Keratinocyte (primary cell): ENCODE results near the gene FAM3C. TPM values are rescaled to one million over a fixed set of nuclear protein-coding genes. Genes with fewer than 3 reads are reported as not detected.

Source experiments
- DNase-seq: peaks from one replicate; pipeline ENCODE4 v3.0.0-alpha.2; 2011; ENCODE audit warnings: low read depth, missing footprints, low spot score
- FAIRE-seq: peaks from 2 replicates; lab custom pipeline; 2011; peaks lifted over from hg19 to GRCh38; lab: Jason Lieb, UNC
- H2AFZ ChIP-seq: 2 replicates; pipeline ENCODE4 v1.6.0; 2012; ENCODE audit warnings: low read length, control low read depth, inconsistent platforms; ENCODE audit not compliant: control insufficient read depth
- H3K27ac ChIP-seq: 2 replicates; pipeline ENCODE4 v1.5.1; 2011; ENCODE audit warnings: low read length; ENCODE audit not compliant: control insufficient read depth, insufficient read depth
- H3K27me3 ChIP-seq: 3 replicates; pipeline ENCODE4 v1.6.0; 2011; ENCODE audit warnings: low read length; ENCODE audit not compliant: control insufficient read depth, insufficient read depth; ENCODE audit errors: extremely low read depth
- H3K36me3 ChIP-seq, 2 experiments: 2 replicates in 1 of 2; 3 replicates in 1 of 2; pipeline ENCODE4 v1.5.1; 2011; ENCODE audit warnings: low read length in 2 of 2, mild to moderate bottlenecking in 1 of 2; ENCODE audit not compliant: control insufficient read depth in 2 of 2, insufficient read depth in 2 of 2; ENCODE audit errors: extremely low read depth in 1 of 2
- H3K4me1 ChIP-seq: 3 replicates; pipeline ENCODE4 v1.5.1; 2011; ENCODE audit warnings: low read length; ENCODE audit not compliant: control insufficient read depth, insufficient read depth; ENCODE audit errors: extremely low read depth
- H3K4me2 ChIP-seq: 3 replicates; pipeline ENCODE4 v1.6.0; 2011; ENCODE audit warnings: low read depth, low read length; ENCODE audit not compliant: control insufficient read depth, insufficient read depth; ENCODE audit errors: extremely low read depth
- H3K4me3 ChIP-seq, 3 experiments: fragments of 200-600 bp in 1 of 3; sonication (generic) in 1 of 3; 2 replicates in 2 of 3; 3 replicates in 1 of 3; pipeline ENCODE4 v1.5.1; 2011 to 2016; ENCODE audit warnings: low read length in 3 of 3, mild to moderate bottlenecking in 3 of 3, control low read depth in 2 of 3, inconsistent platforms in 1 of 3, low read depth in 1 of 3, mixed read lengths in 1 of 3, mixed run types in 1 of 3, moderate library complexity in 1 of 3; ENCODE audit not compliant: control insufficient read depth in 2 of 3, insufficient read depth in 2 of 3; ENCODE audit errors: extremely low read depth in 1 of 3
- H3K79me2 ChIP-seq: 2 replicates; pipeline ENCODE4 v1.6.0; 2012; ENCODE audit warnings: low read length; ENCODE audit not compliant: control insufficient read depth, insufficient read depth
- H3K9ac ChIP-seq: 3 replicates; pipeline ENCODE4 v1.6.0; 2011; ENCODE audit warnings: low read length; ENCODE audit not compliant: control insufficient read depth, insufficient read depth; ENCODE audit errors: extremely low read depth
- H3K9me1 ChIP-seq: 3 replicates; pipeline ENCODE4 v1.6.0; 2011; ENCODE audit warnings: low read length; ENCODE audit not compliant: control insufficient read depth, insufficient read depth; ENCODE audit errors: extremely low read depth
- H3K9me3 ChIP-seq: 2 replicates; pipeline ENCODE4 v1.5.1; 2012; ENCODE audit warnings: low read depth, low read length; ENCODE audit not compliant: control insufficient read depth
- H4K20me1 ChIP-seq: 3 replicates; pipeline ENCODE4 v1.6.0; 2011; ENCODE audit warnings: low read length; ENCODE audit not compliant: control insufficient read depth, insufficient read depth; ENCODE audit errors: extremely low read depth
- CTCF ChIP-seq, 3 experiments: IDR thresholded peaks in 1 of 3; conservative IDR thresholded peaks in 1 of 3; optimal IDR thresholded peaks in 1 of 3; 2 replicates in 2 of 3; 3 replicates in 1 of 3; pipeline versions ENCODE3 to v1.5.1; 2011; ENCODE audit warnings: low read length in 3 of 3, mild to moderate bottlenecking in 3 of 3, moderate library complexity in 2 of 3, control low read depth in 1 of 3, inconsistent platforms in 1 of 3; ENCODE audit not compliant: insufficient read depth in 2 of 3; ENCODE audit errors: extremely low read depth in 1 of 3
- EZH2 ChIP-seq: IDR thresholded peaks from one replicate; pipeline ENCODE4 v1.6.1; 2012; ENCODE audit warnings: inconsistent platforms, mild to moderate bottlenecking, low read length, moderate library complexity
- dilution Hi-C: fragments of 300-500 bp; cut with MboI; formaldehyde crosslinking; loops from one replicate; pipeline ENCODE4 v1.7.0; 2020; ENCODE audit warnings: low sequenced_read_pairs; ENCODE audit not compliant: extremely low pct_ligation_motif_present
- polyA plus RNA-seq, 5 experiments: library from polyadenylated mRNA; depleted of rRNA in 3 of 5; stranded (reverse) in 3 of 5; stranded (forward) in 1 of 5; unstranded in 1 of 5; fragments of >200 nt; gene quantifications; 1 replicate in 1 of 5; 2 replicates in 3 of 5; 3 replicates in 1 of 5; pipeline versions ENCODE4 v1.2.1 to v1.2.3, GENCODE V29; 2011 to 2012; ENCODE audit warnings: missing spikeins in 2 of 5, low read depth in 1 of 5, low replicate concordance in 1 of 5

The FAM3C gene
- polyA plus RNA-seq, 1 donor (not counting 4 experiments of a cell fraction or from before 2014, with no cell fraction given): 93.5 TPM

GRCh38 chr7:121360564-121360963 lies 35.5 kb downstream of the FAM3C start:
- Histone ChIP-seq H3K4me2 (no peak overlapping the region), H3K36me3 (peaks cover 16 to 17% of the 10 kb centered on the region in 2 experiments), H3K79me2 (peaks cover 6% of the 10 kb centered on the region), H3K4me3 (no peak overlapping the region), H3K27ac (no peak overlapping the region), H2AFZ (no peak overlapping the region), H3K9ac (no peak overlapping the region), H3K4me1 (no peaks in the 10 kb centered on the region), H3K27me3 (no peaks in the 10 kb centered on the region), H4K20me1 (no peaks in the 10 kb centered on the region), H3K9me1 (no peaks in the 10 kb centered on the region), H3K9me3 (no peaks in the 10 kb centered on the region)
- TF ChIP-seq EZH2 (no peak), CTCF (optimal IDR thresholded peaks at IDR 0.05 in 1 of 3, IDR thresholded peaks at IDR 0.05 in 1 of 3, conservative IDR thresholded peaks at IDR 0.05 in 1 of 3; ENCODE audit: extremely low read depth in 1 of 3, insufficient read depth in 2 of 3, low read length in 3 of 3) (no peak)
- no peak for DNase-seq
- dilution Hi-C loops: no loop called here
- FAIRE-seq: no peak

DNA sequence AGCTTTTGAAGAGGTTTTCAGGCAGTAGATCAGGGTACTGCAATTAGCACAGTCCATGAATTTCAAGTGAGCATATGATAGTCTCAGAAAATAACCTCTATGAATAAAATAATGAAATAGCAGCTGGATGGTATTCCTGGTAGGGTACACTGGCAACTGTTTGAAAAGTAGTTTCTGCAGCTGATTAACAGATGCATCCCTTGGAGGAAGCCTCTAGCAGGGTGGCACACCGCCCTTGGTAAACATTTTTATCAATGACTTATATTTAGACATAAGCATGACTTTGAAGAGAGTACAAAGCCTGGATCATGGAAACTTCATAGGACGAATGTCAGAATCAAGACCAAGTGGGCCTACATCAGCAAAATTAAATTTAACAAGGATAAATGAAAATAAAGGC lies 40.5 kb downstream of the FAM3C start:
- H4K20me1 ChIP-seq: no peaks in the 10 kb centered on the region
- FAIRE-seq: peak; percentile 9
- TF ChIP-seq CTCF (optimal IDR thresholded peaks at IDR 0.05 in 1 of 3, IDR thresholded peaks at IDR 0.05 in 1 of 3, conservative IDR thresholded peaks at IDR 0.05 in 1 of 3; ENCODE audit: extremely low read depth in 1 of 3, insufficient read depth in 2 of 3, low read length in 3 of 3) (no peak), EZH2 (no peak)
- H3K36me3 ChIP-seq: peaks cover 9 to 20% of the 10 kb centered on the region in 2 experiments
- no peaks in the 10 kb centered on the region for H3K27me3 ChIP-seq
- H3K4me2 ChIP-seq: no peak overlapping the region
- no peaks in the 10 kb centered on the region for H3K9me3 ChIP-seq
- no peak overlapping the region for H2AFZ ChIP-seq
- no peaks in the 10 kb centered on the region for H3K4me1 ChIP-seq
- H3K4me3 ChIP-seq: no peak overlapping the region
- H3K9me1 ChIP-seq: no peaks in the 10 kb centered on the region
- no peak for DNase-seq
- dilution Hi-C loops: no loop called here
- H3K79me2 ChIP-seq: no peaks in the 10 kb centered on the region
- H3K27ac ChIP-seq: no peak overlapping the region
- no peak overlapping the region for H3K9ac ChIP-seq
